HEK293 (cell line): Measurements from ENCODE around the gene SLC66A2.
"Not testable (repeated sequence)": the region's sequence is repeated elsewhere in the genome, so short reads cannot be mapped to it uniquely, and the experiment has no call there.

Experiments used
- CTCF ChIA-PET: fragments of 350-600 bp; formaldehyde crosslinking; extraction: SDS; loops from one replicate; lab custom pipeline; 2021; ENCODE audit warnings: antibody characterized with exemption; lab: Yijun Ruan, JAX
- POLR2A ChIA-PET: fragments of 300-600 bp; formaldehyde crosslinking; extraction: SDS; loops from one replicate; lab custom pipeline; 2020; ENCODE audit warnings: antibody characterized with exemption, inconsistent platforms; lab: Yijun Ruan, JAX
- H3K27ac ChIP-seq: fragments of 200-500 bp; sonication (Bioruptor generic); 2 replicates; pipeline ENCODE4 v1.5.1; 2014; ENCODE audit warnings: low read depth, low read length, control low read depth, inconsistent platforms; ENCODE audit errors: extremely low read depth
- H3K36me3 ChIP-seq, 2 experiments: fragments of 200-500 bp in 1 of 2; sonication (Bioruptor generic) in 1 of 2; 1 replicate in 1 of 2; 2 replicates in 1 of 2; pipeline ENCODE4 v1.5.1; 2014 to 2017; ENCODE audit warnings: inconsistent platforms in 2 of 2, low read length in 2 of 2; ENCODE audit not compliant: control insufficient read depth in 2 of 2, insufficient read depth in 1 of 2
- H3K4me1 ChIP-seq: fragments of 200-500 bp; sonication (Bioruptor generic); 2 replicates; pipeline ENCODE4 v1.5.1; 2014; ENCODE audit warnings: mild to moderate bottlenecking, low read length, inconsistent platforms; ENCODE audit not compliant: control insufficient read depth, insufficient read depth
- H3K4me3 ChIP-seq: 2 replicates; pipeline ENCODE4 v1.5.1; 2011; ENCODE audit warnings: low read depth, mild to moderate bottlenecking, control low read depth, low read length, moderate library complexity
- H3K9me3 ChIP-seq: fragments of 200-500 bp; sonication (Bioruptor generic); 2 replicates; pipeline ENCODE4 v1.5.1; 2014; ENCODE audit warnings: low read depth, low read length, inconsistent platforms; ENCODE audit not compliant: control insufficient read depth, insufficient read depth
- ZBTB1 ChIP-seq: fragments of 450-650 bp; formaldehyde crosslinking; IDR thresholded peaks from 2 replicates; pipeline ENCODE4 v1.5.1; 2016; ENCODE audit warnings: missing biosample characterization, missing genetic modification characterization
- ZFP41 ChIP-seq: fragments of 450-650 bp; formaldehyde crosslinking; IDR thresholded peaks from 2 replicates; pipeline ENCODE4 v1.5.1; 2016; ENCODE audit warnings: missing biosample characterization, missing genetic modification characterization, borderline replicate concordance
- ZNF157 ChIP-seq: fragments of 450-650 bp; formaldehyde crosslinking; IDR thresholded peaks from 2 replicates; pipeline ENCODE4 v1.5.1; 2016; ENCODE audit warnings: missing biosample characterization, missing genetic modification characterization
- ZNF174 ChIP-seq: fragments of 450-650 bp; formaldehyde crosslinking; IDR thresholded peaks from 2 replicates; pipeline ENCODE4 v1.5.0; 2017; ENCODE audit warnings: missing biosample characterization, mild to moderate bottlenecking, missing genetic modification characterization
- ZNF175 ChIP-seq: fragments of 450-650 bp; formaldehyde crosslinking; IDR thresholded peaks from 2 replicates; pipeline ENCODE4 v1.5.1; 2016; ENCODE audit warnings: missing biosample characterization, missing genetic modification characterization
- ZNF354C ChIP-seq: fragments of 450-650 bp; formaldehyde crosslinking; IDR thresholded peaks from 2 replicates; pipeline ENCODE4 v1.5.1; 2016; ENCODE audit warnings: missing biosample characterization, missing genetic modification characterization, low read depth, borderline replicate concordance
- ZNF513 ChIP-seq: fragments of 450-650 bp; IDR thresholded peaks from 2 replicates; pipeline ENCODE4 v1.5.1; 2018; ENCODE audit warnings: missing biosample characterization, missing genetic modification characterization
- ZNF571 ChIP-seq: fragments of 450-650 bp; formaldehyde crosslinking; IDR thresholded peaks from 2 replicates; pipeline ENCODE4 v1.5.0; 2017; ENCODE audit warnings: missing biosample characterization, missing genetic modification characterization
- ZNF623 ChIP-seq: fragments of 450-650 bp; formaldehyde crosslinking; IDR thresholded peaks from 2 replicates; pipeline ENCODE4 v1.5.1; 2016; ENCODE audit warnings: missing biosample characterization, missing genetic modification characterization
- ZNF658 ChIP-seq: fragments of 450-650 bp; formaldehyde crosslinking; IDR thresholded peaks from 2 replicates; pipeline ENCODE4; 2016; ENCODE audit warnings: missing biosample characterization, missing genetic modification characterization
- TF ChIP-seq, protein P1 (sequence below): fragments of 450-650 bp; formaldehyde crosslinking; IDR thresholded peaks from 2 replicates; pipeline ENCODE4 v1.5.1; 2016; ENCODE audit warnings: missing biosample characterization, missing genetic modification characterization
- TF ChIP-seq, protein P2 (sequence below): fragments of 450-650 bp; formaldehyde crosslinking; IDR thresholded peaks from 2 replicates; pipeline ENCODE4 v1.5.1; 2016; ENCODE audit warnings: missing biosample characterization, missing genetic modification characterization, borderline replicate concordance

SLC66A2 gene

GRCh38 chr18:79868168-79868784, 83.2 kb downstream of the SLC66A2 start (continued):
- TF ChIP-seq, protein P1, sequence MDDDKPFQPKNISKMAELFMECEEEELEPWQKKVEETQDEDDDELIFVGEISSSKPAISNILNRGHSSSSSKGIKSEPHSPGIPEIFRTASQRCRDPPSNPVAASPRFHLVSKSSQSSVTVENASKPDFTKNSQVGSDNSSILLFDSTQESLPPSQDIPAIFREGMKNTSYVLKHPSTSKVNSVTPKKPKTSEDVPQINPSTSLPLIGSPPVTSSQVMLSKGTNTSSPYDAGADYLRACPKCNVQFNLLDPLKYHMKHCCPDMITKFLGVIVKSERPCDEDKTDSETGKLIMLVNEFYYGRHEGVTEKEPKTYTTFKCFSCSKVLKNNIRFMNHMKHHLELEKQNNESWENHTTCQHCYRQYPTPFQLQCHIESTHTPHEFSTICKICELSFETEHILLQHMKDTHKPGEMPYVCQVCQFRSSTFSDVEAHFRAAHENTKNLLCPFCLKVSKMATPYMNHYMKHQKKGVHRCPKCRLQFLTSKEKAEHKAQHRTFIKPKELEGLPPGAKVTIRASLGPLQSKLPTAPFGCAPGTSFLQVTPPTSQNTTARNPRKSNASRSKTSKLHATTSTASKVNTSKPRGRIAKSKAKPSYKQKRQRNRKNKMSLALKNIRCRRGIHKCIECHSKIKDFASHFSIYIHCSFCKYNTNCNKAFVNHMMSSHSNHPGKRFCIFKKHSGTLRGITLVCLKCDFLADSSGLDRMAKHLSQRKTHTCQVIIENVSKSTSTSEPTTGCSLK (tag by site-specific recombination), result no peak
- TF ChIP-seq ZNF623 (no peak), ZNF175 (tag by site-specific recombination) (no peak)

DNA sequence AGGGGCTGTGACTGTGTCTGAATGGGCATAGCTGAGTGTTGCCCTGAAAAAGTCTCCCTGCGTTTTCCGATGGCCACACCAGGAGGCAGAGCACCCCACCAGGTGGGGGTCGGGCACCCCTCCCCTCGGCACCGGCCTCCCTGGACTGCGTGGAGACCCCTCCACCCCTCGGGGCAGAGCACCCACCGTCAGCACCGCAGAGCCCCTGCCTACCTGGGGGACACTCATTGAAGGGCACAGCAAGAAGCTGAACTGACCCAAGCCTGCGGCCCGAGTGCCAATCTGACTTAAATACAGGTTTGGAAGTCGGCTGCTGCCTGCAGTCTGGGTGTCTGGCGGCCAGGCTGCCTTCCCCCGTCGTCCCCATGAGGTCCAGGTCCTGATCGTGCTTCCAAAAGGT, 83.8 kb downstream of the SLC66A2 start:
- ChIA-PET POLR2A (no interaction called here), CTCF (no interaction called here)
- Histone ChIP-seq H3K4me1 (no peaks in the 10 kb centered on the region), H3K4me3 (no peak overlapping the region), H3K9me3 (no peaks in the 10 kb centered on the region), H3K36me3 (no peaks in the 10 kb centered on the region), H3K27ac (no peak overlapping the region)
- no peak for TF ChIP-seq ZNF354C
- TF ChIP-seq ZFP41 (tag by site-specific recombination), result no peak

GRCh38 chr18:79866889-79867574, 84.4 kb downstream of the SLC66A2 start:
- H3K4me3 ChIP-seq, result no peak overlapping the region
- CTCF ChIA-PET, result no interaction called here
- POLR2A ChIA-PET, result no interaction called here
- no peak overlapping the region for H3K27ac ChIP-seq
- TF ChIP-seq ZBTB1 (tag by site-specific recombination) (no peak), ZNF571 (tag by site-specific recombination) (no peak), ZNF174 (no peak), ZNF513 (tag by site-specific recombination) (no peak), ZNF157 (tag by site-specific recombination) (no peak), ZNF658 (no peak)
- TF ChIP-seq, protein P2, sequence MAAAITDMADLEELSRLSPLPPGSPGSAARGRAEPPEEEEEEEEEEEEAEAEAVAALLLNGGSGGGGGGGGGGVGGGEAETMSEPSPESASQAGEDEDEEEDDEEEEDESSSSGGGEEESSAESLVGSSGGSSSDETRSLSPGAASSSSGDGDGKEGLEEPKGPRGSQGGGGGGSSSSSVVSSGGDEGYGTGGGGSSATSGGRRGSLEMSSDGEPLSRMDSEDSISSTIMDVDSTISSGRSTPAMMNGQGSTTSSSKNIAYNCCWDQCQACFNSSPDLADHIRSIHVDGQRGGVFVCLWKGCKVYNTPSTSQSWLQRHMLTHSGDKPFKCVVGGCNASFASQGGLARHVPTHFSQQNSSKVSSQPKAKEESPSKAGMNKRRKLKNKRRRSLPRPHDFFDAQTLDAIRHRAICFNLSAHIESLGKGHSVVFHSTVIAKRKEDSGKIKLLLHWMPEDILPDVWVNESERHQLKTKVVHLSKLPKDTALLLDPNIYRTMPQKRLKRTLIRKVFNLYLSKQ (tag by site-specific recombination), result no peak
- H3K36me3 ChIP-seq, result no peaks in the 10 kb centered on the region
- no peaks in the 10 kb centered on the region for H3K4me1 ChIP-seq
- H3K9me3 ChIP-seq, result no peaks in the 10 kb centered on the region

- H3K36me3 ChIP-seq, H3K9me3 ChIP-seq, H3K4me1 ChIP-seq, H3K4me3 ChIP-seq, H3K27ac ChIP-seq, CTCF ChIA-PET, POLR2A ChIA-PET: not testable (repeated sequence)
These were observed 85.5 kb downstream of the SLC66A2 start for GRCh38 chr18:79865951-79866350.

DNA sequence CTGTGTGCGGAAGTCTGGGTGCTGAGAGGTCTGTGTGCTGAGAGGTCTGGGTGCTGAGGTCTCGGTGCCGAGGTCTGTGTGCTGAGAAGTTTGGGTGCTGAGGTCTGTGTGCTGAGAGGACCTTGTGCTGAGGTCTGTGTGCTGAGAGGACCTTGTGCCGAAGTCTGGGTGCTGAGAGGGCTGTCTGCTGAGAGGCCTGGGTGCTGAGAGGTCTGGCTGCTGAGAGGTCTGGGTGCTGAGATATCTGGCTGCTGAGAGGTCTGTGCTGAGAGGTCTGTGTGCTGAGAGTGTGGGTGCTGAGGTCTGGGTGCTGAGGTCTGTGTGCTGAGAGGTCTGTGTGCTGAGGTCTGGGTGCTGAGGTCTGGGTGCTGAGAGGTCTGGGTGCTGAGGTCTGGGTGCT, 86.5 kb downstream of the SLC66A2 start:
- H3K4me1 ChIP-seq, H3K27ac ChIP-seq, CTCF ChIA-PET, POLR2A ChIA-PET, H3K4me3 ChIP-seq, H3K36me3 ChIP-seq, H3K9me3 ChIP-seq: not testable (repeated sequence)
